NCI-H2029 (cell line): ENCODE data around the gene POC1A.

ENCODE experiments used
- DNase-seq: peaks from one replicate; lab custom pipeline; 2025; lab: John Stamatoyannopoulos, UW

The POC1A gene

DNA sequence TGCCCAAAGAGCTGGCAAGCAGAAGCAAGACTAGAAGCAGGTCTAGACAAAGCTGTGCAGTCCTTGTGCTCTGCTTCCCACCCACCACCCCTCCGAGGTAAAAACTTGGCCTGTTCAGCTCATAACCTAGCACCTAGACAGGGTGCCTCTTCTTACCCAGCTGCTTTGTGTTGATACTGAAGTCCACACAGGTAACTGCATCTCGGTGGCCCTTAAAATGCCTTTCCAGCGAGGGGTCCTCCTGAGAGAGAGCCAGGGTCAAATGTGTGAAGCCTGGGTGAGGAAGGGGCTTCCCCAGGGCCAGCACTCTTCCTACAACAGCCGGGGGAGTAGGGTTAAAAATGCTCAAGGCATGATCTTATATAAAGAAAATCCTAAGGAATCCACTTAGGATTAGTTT is 3.4 kb downstream of the POC1A start:
- no peak for DNase-seq

DNA sequence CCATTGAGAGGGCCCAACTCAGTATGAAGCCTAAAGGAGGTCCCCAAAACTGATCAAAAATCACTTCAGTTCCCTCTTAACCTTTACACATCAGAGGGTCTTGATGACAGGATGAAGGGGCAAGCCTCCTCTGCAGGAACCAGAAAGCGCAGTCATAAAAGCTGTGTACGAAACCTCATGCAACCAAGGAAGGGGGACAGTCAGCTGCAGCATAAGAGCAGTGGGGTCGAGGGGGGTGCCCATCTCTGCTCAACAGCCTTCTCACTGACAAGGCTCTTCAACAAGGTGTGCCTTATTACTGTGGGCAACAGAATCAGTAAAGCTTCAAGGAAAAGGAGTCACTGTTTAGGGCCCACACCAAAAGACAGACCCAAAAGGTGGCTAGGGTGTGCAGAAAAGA is 3.9 kb downstream of the POC1A start:
- no peak for DNase-seq

DNA sequence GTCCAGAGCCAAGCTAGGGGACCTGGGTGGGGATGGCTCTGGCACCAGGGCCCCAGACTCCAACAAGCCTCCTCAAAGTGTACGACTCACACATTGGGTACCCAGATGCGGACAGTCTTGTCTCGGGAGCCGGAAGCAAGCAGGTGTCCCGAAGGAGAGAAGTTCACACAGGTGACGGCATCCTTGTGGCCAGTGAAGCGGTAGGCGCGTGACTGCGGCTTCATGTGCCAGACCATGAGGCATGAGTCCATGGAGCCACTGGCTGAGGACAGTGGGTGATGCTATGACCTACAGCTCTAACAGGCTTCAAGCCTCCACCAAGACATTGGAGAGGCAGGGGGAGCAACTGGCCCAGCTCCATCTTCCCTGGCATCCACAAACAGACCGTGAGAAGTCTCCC is 4.5 kb downstream of the POC1A start:
- DNase-seq: no peak

DNA sequence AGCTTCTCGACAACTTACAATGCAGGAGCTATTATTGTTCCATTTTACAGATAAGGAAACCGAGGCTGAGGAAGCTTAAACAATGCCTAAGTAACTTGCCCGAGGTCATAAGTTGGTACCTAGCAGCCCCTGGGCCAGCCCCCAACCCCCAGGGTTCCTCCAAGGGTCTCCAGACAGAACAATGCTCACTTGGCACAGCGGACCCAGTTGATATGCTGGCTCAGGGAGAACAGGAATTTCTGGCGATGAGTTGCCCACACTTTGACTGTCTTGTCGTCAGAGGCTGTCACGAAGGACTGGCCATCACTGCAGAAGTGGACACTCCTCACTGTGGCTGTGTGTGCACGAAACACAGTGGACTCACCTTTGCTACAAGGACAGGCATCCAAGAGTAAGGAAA is 5.2 kb downstream of the POC1A start:
- DNase-seq: no peak

DNA sequence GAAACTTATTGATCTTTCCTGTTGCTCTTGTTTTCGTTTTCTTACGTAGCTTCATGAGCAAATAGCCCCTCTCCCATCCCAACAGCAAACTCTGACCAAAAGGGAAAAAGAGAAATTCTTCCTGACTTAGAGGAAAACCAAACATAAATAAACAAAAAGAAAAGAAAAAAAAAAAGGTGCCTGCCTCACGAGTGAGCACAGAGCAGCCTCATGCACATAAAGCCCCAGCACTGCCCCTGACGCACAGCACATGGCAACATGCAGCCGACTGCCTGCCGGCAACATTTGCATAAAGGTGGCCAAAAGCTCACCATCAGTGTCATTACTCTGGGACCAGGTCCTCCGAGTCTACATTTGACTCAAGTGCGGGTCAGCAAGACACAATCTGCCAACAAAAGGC is 6.4 kb downstream of the POC1A start:
- no peak for DNase-seq

DNA sequence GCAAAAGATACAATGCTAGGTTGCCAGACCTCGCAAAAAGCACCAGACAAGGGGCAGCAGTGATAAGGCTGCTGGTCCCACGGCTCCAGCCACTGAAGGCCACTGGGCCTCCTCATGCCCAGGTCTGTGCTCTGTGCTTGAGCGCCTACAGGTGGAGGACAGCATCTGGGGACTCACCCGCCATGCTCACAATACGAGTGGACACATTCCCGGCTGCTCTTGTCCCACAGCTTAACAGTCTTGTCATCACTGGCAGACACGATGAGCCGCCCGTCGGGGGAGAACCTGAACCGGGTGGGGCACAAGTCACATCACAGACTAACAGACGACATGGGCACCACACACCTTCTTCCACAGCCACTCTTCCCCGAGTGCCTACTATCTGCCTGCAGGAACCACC is 7.4 kb downstream of the POC1A start:
- no peak for DNase-seq

DNA sequence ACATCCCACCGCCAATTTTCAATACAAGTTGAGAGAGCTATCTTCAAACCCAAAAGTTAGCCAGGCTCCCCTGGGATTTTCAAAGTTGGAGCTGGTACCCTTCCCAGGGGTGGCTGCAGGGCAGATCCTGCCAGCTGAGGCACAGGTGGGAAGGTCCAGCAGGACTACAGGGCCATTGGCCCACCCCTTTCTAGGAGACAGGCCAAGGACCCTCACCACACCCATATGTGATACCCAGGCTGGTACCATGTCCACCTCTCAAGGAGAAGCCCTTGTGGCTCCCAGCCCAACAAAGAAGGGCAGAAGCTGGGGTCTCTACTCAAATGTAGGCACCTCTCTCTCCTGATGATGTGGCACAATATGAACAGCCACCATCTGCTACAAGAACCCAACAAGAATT is 8.0 kb downstream of the POC1A start:
- DNase-seq: no peak

DNA sequence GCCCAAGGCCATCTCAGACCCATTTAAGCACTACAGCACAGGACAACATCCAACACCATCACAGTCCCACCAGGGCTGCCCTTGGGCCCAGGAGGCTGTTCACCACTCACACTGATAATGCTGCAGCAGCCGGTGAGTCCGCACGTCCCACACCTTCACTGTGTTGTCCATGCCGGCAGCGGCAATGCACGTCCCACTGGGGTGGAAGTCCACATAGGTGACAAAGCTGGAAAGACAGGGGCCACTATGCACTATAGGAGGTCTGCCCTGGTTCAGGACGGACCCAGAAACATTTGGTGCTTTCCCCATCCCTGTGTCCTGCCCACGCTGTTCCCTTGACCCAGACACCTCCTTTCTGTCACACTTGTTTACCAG is 8.5 kb downstream of the POC1A start:
- no peak for DNase-seq

DNA sequence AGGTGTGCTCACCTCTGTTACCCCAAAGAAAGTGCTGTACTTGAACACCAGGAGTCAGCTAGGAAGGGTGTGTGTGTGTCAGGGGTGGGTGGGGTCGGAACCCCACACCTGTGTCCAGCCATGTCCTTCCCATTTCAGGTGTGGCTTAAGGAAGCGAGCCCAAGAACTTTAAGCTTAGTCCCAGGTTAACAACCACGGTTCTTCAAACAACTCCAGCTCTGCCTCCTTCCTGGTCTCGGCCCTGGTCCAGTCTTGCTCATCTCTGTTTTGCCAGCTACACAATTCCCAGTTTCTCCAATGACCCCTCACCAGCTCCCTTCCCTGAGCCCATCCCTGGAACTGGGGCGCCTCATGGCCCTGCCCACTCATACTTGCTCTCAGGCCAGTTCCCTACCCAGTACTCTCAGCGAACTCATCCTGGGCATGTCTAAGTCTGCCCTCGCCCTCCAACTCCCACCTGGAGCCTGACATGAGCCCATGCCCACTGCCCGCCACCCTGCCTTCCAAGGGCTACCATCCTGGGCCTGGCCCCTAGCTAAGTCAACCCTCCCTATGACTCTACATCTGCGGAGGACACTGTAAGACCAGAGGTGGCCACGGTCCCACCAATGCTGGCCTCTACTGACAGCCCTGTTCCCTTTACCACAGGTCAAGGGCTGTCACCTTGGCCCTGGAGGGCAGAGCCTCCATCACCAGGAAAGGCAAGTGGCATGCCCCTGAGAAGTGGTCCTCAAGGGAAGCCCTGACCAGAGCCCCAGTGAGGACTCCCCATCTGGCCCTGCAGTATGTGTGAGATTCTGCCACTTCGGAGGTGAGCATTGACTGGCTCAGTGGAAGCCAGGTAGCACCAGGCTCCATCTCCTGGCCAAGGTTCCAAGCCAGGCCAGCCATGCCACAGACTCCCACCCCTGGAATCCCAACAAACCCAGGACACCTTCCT is 9.2 kb downstream of the POC1A start:
- no peak for DNase-seq

DNA sequence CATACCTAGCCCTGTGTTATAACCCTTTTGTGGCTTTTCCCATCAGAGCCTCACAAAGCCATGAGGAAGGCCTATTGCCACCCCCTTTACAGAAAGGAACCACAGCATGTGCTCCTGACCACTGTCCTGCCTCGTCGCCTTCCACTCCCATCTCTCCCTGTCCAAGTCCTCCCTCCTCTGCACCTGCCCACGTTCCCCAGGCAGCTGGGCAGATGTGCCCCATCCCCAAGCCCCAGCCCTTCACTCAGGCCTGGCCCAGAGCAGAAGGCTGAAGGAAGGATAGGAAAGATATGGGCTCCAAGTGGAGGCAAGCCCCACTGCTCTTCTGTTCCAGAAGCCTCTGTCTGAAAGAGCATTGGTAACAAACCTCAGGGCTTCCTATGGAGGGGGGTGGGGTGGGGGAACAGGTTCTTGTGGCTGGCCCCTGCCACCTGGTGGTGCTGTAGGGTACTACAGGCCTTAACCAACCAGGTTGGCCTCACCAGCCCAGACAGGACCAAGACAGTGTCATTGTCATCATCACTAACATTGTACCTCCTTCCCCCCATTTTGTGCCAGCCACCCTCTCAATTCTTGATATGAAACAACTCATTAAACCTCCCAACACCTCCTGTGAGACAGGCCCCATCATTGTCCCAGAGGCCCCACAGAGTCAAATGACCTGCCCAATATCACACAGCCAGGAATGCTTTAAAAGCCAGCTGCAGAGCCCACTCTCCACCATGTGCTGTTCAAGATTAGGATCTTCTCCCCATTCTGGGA is 10.0 kb downstream of the POC1A start:
- peak; percentile 20 for DNase-seq

DNA sequence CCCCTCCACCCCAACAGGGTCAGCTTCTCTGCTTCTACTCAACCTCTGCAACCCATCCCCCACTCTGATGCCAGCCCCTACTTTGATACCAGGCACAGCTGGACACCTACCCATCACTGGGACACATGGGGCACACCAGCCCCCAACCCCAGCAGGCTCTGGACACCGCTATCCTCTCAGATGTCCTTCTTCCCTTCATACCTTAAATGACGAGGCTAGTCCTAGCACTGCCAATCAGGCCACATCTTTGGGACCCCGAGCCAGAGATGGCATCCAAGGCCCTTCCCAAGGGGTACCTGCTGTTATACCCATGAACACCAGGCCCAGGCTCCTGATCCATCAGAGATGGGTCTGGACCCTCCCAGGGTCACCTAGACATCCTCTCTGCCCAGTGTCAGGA is 10.6 kb downstream of the POC1A start:
- DNase-seq: no peak

DNA sequence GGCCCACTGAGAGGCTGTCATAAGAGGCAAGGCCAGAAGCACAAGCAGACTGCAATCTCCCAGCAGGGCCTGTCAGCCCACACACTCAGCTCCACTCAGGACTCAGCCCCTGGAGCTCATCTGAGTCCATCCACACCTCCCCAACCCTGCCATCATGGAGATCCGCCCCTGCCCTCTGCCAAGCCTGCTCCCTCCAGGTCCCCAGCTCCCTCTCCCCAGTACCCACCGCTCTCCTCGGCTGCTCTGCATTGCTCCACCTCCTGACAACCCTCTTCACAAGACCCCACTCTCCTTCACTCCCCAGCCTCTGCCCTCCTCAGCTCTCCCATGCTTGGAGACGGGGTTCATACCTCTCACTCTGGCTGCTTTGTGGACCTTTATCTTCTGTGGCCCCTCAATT is 11.1 kb downstream of the POC1A start:
- no peak for DNase-seq

DNA sequence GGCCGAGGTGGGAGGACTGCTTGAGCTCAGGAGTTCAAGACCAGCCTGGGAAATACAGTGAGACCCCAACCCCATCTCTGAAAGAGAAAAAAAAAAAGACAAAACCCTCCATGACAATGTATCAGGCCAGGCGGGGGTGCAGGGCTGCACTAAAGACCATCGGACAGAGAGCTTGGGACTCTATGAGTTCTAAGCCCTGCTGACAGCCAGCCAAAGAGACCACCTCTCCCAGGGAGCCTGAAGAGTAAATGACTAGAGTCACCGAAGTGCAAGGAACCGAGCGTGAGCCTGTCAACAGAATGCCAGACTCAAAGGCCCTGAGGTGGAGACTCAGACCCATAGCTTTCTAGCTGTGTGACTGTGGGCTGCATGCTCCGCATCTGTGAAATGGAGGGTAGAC is 12.5 kb downstream of the POC1A start:
- DNase-seq: no peak

DNA sequence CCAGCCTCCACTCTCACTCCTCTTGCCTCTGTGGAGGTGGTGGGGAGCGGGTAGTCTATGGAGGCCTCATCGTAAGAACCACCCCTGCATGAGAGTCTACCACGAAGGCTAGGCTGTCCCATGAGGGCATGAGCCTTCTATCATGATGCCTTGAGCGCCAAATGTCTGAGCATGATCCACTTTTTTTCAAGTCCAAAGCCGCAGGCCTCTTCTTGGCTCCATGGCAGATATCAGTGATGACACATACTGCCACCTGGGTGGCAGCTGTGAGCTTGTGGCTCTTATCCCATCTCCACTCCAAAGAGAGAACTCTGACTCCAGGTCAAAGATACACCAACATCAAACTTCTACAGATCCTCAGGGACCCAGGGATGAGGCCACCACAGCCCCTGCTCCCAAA is 13.5 kb downstream of the POC1A start:
- no peak for DNase-seq

DNA sequence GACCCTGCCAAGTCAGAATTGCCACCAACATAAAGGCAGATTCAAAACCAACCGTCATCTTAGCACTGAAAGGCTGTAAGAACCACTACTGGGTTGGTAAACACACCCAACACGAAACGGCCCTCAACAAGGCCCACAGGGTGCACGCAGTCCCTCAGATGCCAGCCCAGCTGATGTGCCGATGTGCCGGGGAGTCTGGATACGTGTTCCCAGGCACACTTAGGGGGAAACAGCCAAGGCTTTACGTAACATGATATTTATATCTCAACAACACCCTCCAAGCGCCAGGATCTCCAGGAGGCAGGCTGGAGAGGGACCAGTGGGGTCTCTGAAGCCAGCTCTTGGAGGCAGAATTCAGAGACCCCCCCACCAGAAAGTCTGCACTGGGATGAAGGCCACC is 14.2 kb downstream of the POC1A start:
- DNase-seq: no peak

DNA sequence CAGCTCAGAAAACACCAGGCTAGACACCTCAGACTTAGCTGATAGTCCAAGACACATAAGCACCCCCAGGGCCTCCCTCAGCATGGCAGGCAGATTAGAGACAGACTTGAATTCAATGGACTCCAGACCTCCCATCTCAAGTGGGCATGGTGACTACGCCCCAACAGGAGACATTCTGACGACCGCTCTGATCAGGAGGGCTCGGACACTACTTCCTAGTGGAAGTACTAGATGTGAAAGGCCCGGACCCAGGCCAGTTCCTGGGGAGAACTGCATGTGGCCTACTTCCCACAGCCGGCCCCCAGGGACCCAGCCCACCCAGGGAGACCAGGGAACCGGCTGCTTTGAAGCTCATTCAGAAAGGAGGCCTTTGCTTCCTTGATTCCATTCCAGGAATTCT is 16.9 kb downstream of the POC1A start:
- DNase-seq: no peak

DNA sequence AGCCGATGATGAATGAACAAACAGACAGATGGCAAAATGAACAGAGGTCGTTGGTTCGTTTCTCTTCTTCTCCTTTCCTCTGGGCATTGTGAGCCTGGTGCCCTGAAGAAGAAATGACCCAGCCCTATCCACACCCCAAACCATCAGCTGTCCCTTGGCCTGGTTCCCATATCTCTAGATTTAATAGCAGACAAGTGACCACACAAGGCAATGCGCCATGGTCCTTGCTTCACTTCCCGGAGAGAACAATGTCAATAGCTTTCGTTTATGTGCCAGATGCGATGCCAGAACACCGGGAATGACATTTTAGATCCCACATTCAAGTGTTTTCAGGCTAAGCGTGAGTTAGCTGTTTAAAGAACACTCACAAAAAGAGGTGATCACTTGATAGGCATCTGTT is 17.7 kb downstream of the POC1A start:
- peak; percentile 70 for DNase-seq

DNA sequence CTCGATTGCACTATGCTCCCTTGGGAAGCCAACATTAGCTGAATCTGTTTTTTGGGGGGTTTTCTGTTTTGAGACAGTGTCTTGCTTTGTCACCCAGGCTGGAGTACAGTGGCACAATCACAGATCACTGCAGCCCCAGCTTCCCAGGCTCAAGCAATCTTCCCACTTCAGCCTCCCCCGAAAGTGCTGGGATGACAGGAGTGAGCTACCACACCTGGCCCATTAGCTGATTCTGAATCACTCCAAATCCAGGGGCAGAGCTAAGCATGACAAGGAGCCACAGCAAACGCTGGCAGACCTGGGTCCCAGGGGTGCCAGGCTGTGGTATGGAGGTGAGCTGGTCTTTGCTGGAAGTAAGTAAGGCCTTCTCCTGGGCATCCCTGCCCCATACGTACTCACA is 18.9 kb downstream of the POC1A start:
- DNase-seq: no peak

DNA sequence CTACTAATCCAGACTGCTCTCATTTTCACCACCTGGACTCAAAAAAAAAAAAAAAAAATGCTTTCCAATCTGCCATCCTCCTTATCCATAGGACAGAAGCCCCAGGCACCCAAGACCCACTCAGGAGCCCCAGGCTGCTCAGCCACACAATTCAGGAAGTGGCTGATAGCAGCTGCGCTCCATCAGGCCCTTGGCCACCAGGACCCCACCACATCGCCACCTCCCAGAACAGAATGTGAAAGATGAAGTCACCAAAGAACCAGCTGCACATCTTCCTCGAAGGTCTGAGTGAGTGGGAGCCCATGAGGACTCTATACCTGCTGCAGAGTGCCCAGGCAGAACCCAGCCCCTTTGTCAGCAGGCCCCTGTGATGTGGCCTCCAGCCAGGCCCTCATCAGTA is 19.5 kb downstream of the POC1A start:
- DNase-seq: no peak

DNA sequence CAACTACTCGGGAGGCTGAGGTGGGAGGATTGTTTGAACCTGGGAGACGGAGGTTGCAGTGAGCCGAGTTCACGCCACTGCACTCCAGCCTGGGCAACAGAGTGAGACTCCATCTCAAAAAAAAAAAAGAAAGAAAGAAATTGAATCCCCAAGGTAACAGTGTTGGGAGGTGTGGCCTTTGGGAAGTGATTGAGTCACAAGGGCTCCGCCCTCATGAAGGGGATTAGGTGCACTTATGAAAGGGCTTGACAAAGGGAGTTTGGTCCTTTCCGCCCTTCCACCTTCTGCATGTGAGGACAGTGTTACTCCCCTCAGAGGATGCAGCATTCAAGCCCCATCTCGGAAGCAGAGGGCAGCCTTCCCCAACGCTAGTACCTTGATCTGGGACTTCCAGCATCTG is 21.3 kb downstream of the POC1A start:
- no peak for DNase-seq

DNA sequence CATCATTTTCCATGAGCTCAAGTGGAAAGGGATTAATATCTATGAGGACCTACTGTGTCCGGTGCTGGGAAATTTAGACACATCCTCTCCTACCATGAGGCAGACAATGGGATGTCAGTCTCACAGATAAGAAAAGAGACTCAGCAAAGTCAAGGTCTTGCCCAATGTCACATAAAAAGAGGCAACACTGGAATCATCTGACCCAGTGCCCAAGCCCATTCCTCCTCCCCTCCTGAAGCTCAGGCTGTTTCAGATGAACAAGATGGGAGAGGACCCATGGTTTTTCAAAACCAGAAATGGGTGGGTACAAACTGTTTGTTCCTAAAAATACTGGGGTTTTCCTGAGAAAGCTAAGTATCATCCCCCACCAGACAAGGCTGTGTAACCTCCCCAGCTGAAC is 22.2 kb downstream of the POC1A start:
- no peak for DNase-seq

DNA sequence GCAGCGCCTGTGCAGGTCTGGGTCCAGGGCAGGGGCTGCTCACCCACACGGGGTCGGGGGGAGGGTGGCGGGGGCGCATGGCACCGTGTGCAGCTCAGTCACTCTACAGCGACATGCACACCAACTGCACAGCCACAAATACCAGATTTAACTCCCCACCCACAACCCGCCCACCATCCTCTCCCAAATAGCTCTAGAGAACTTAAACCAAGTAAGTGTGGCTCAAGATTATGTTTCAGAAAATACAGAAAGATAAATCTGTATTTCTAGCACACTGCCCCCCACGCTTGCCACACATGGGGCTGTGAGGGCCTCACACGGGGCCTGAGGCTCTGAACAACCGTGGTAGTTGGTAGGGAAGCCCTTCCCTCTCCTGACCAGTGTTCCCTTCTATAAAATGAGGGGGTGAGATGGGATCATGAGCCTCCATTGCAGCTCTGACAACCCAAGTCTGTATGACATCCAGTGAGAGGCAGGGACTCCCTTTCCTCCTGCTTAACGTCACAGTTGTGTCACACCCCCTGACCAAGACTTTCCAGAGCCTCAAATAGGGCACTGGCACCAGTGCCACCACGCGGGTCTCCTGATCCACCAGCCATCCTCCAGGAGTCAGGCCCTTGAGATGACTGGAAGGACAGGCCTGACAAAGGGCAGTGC is 23.1 kb downstream of the POC1A start:
- no peak for DNase-seq

DNA sequence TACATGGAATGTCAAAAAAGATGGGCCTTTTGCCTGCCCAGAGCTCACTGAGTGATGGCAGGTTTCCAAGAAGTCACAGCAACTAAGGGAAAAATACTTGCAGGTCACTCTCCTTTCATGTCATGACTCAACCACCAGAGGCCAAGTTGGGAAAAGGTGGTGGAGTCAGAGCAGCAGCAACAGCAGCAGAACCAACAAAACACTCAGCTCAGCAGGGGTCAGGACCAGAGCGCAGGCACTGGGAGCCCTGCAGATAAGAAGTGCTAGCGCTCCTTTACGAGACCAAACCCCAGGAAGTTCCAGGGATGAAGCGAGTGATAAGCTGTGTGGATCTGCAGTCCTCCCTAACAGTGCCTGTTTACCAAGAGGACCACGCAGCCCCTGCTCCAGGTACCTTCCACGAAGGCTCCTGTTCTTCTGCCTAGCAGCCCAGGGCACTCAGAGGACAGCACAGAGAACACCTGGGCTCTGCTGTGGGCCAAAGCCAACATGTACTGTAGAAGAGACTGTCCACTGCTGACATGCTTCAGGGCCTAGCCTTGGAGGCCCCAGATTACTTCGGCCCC is 26.0 kb downstream of the POC1A start:
- no peak for DNase-seq
